A549 (cell line): Measurements from ENCODE around the gene NOXA1.

Experiments
- BHLHE40 ChIP-seq: IDR thresholded peaks from 2 replicates; pipeline ENCODE4 v1.6.1; 2012; ENCODE audit warnings: low read depth, low read length, inconsistent platforms
- JUNB ChIP-seq: fragments of >200 bp; sonication (Bioruptor Twin); formaldehyde crosslinking; IDR thresholded peaks from 2 replicates; pipeline ENCODE4 v1.6.1; 2016
- KDM1A ChIP-seq: fragments of 200-600 bp; sonication (generic); IDR thresholded peaks from 2 replicates; pipeline ENCODE4 v1.6.1; 2016; ENCODE audit warnings: low read depth, mild to moderate bottlenecking
- MYC ChIP-seq: IDR thresholded peaks from 2 replicates; pipeline ENCODE4 v1.6.1; 2012; ENCODE audit warnings: mild to moderate bottlenecking, inconsistent platforms, low read length, improper control_type of control experiment, borderline replicate concordance
- NR3C1 ChIP-seq: fragments of >200 bp; sonication (Bioruptor Twin); formaldehyde crosslinking; IDR thresholded peaks from 3 replicates; pipeline ENCODE4 v1.6.1; 2017
- POLR2A ChIP-seq: IDR thresholded peaks from 2 replicates; pipeline ENCODE4 v1.6.1; 2012; ENCODE audit warnings: mild to moderate bottlenecking, low read length
- RCOR1 ChIP-seq: fragments of 150-350 bp; IDR thresholded peaks from 2 replicates; pipeline ENCODE4 v1.6.1; 2014; ENCODE audit warnings: antibody characterized with exemption, low read length, low read depth
- RFX5 ChIP-seq: fragments of 450-650 bp; IDR thresholded peaks from 2 replicates; pipeline ENCODE4 v1.7.1; 2014; ENCODE audit warnings: antibody characterized with exemption, mild to moderate bottlenecking, moderate library complexity
- SREBF2 ChIP-seq: fragments of 450-650 bp; IDR thresholded peaks from 2 replicates; pipeline ENCODE4 v1.6.1; 2014; ENCODE audit warnings: mild to moderate bottlenecking, moderate library complexity
- TP53 ChIP-seq: fragments of 250-450 bp; sonication (Bioruptor Pico); IDR thresholded peaks from 2 replicates; pipeline ENCODE4 v1.5.0; 2021; ENCODE audit warnings: mild to moderate bottlenecking, moderate library complexity
- TF ChIP-seq, protein P1 (sequence below): fragments of >200 bp; sonication (Bioruptor Twin); formaldehyde crosslinking; IDR thresholded peaks from 3 replicates; pipeline ENCODE4 v1.5.1; 2016
- TF ChIP-seq, protein P2 (sequence below): IDR thresholded peaks from 2 replicates; pipeline ENCODE4 v1.6.1; 2012
- TF ChIP-seq, protein P3 (sequence below): fragments of 450-650 bp; IDR thresholded peaks from 2 replicates; pipeline ENCODE4 v1.6.1; 2014; ENCODE audit warnings: antibody characterized with exemption

DNA sequence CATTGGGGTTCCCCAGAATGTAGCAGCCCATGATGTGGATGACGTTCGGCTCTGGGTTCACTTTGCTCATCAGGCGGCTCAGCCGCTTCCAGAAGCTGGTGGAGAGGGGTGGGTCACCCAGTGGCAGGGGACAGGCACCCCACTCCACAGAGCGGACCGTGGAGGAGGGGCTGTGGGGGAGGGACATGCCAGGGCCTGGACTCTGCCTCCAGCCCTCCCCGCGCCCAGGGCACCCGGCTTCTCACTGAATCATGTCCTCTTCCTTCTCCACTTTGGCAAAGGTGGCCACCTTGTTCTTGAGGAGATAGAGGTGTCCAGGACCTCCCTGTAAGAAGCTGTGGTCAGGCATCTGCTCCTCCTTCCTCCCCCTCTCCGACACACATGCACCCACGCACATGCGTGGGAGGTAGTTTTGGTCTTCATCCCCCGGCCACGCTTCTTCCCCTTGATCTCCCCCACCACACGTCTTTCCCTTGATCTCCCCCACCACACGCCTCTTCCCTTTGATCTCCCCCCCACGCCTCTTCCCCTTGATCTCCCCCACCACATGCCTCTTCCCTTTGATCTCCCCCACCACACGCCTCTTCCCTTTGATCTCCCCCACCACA lies 26.8 kb downstream of the NOXA1 start:
- TF ChIP-seq, protein P1, sequence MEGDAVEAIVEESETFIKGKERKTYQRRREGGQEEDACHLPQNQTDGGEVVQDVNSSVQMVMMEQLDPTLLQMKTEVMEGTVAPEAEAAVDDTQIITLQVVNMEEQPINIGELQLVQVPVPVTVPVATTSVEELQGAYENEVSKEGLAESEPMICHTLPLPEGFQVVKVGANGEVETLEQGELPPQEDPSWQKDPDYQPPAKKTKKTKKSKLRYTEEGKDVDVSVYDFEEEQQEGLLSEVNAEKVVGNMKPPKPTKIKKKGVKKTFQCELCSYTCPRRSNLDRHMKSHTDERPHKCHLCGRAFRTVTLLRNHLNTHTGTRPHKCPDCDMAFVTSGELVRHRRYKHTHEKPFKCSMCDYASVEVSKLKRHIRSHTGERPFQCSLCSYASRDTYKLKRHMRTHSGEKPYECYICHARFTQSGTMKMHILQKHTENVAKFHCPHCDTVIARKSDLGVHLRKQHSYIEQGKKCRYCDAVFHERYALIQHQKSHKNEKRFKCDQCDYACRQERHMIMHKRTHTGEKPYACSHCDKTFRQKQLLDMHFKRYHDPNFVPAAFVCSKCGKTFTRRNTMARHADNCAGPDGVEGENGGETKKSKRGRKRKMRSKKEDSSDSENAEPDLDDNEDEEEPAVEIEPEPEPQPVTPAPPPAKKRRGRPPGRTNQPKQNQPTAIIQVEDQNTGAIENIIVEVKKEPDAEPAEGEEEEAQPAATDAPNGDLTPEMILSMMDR: no peak
- TF ChIP-seq POLR2A (no peak), RCOR1 (no peak), BHLHE40 (no peak), TP53 (no peak), NR3C1 (no peak), MYC (no peak), SREBF2 (no peak), KDM1A (no peak), JUNB (no peak), RFX5 (no peak)
- TF ChIP-seq, protein P2, sequence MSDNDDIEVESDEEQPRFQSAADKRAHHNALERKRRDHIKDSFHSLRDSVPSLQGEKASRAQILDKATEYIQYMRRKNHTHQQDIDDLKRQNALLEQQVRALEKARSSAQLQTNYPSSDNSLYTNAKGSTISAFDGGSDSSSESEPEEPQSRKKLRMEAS: no peak
- TF ChIP-seq, protein P3, sequence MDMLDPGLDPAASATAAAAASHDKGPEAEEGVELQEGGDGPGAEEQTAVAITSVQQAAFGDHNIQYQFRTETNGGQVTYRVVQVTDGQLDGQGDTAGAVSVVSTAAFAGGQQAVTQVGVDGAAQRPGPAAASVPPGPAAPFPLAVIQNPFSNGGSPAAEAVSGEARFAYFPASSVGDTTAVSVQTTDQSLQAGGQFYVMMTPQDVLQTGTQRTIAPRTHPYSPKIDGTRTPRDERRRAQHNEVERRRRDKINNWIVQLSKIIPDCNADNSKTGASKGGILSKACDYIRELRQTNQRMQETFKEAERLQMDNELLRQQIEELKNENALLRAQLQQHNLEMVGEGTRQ: no peak
